Tibial nerve (tissue), 4 donors: ENCODE measurements around the gene CLEC16A.

Experiments
- CTCF ChIP-seq, 5 experiments: fragments of 200-600 bp in 3 of 5; fragments of 450-650 bp in 2 of 5; sonication (generic) in 3 of 5; IDR thresholded peaks; one replicate each; pipeline ENCODE4 v1.5.1; 2016 to 2019; ENCODE audit warnings: antibody characterized with exemption in 5 of 5, mild to moderate bottlenecking in 3 of 5, moderate library complexity in 2 of 5
- EP300 ChIP-seq, 2 donors: sonication (generic); formaldehyde crosslinking; IDR thresholded peaks; one replicate each; pipeline ENCODE4 v1.6.1; 2017; ENCODE audit warnings: antibody characterized with exemption in 2 of 2, mild to moderate bottlenecking in 1 of 2
- POLR2A ChIP-seq, 2 donors: fragments of 450-650 bp; IDR thresholded peaks; one replicate each; pipeline ENCODE4 v1.6.1; 2017; ENCODE audit warnings: antibody characterized with exemption in 2 of 2, mild to moderate bottlenecking in 2 of 2, moderate library complexity in 2 of 2

- TF ChIP-seq CTCF (IDR thresholded peaks at IDR 0.05) (no peak), POLR2A (IDR thresholded peaks at IDR 0.05) (no peak), EP300 (IDR thresholded peaks at IDR 0.05) (no peak)
Observed at GRCh38 chr16:11205065-11205699, 260.8 kb downstream of the CLEC16A start.
